ENCODE data around the gene PLCD3.

PLCD3 gene, protein sequence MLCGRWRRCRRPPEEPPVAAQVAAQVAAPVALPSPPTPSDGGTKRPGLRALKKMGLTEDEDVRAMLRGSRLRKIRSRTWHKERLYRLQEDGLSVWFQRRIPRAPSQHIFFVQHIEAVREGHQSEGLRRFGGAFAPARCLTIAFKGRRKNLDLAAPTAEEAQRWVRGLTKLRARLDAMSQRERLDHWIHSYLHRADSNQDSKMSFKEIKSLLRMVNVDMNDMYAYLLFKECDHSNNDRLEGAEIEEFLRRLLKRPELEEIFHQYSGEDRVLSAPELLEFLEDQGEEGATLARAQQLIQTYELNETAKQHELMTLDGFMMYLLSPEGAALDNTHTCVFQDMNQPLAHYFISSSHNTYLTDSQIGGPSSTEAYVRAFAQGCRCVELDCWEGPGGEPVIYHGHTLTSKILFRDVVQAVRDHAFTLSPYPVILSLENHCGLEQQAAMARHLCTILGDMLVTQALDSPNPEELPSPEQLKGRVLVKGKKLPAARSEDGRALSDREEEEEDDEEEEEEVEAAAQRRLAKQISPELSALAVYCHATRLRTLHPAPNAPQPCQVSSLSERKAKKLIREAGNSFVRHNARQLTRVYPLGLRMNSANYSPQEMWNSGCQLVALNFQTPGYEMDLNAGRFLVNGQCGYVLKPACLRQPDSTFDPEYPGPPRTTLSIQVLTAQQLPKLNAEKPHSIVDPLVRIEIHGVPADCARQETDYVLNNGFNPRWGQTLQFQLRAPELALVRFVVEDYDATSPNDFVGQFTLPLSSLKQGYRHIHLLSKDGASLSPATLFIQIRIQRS

DNA sequence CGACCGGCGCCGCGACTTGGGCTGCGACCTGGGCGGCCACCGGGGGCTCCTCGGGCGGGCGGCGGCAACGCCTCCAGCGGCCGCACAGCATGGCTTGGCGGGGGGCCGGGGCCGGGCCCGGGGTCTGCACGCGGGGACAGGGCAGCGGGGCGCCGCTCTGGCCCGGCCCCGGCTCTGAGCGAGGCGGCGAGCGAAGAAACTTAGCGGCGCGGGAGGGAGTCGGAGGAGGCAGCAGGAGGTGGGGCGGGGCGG is at the start of gene PLCD3:
Gene PLCD3 (minus strand): TSS at position 196 of the 252 bp plus-strand sequence. CDS start 105 bp downstream, at position 91.
- TF ChIP-seq, protein P1, sequence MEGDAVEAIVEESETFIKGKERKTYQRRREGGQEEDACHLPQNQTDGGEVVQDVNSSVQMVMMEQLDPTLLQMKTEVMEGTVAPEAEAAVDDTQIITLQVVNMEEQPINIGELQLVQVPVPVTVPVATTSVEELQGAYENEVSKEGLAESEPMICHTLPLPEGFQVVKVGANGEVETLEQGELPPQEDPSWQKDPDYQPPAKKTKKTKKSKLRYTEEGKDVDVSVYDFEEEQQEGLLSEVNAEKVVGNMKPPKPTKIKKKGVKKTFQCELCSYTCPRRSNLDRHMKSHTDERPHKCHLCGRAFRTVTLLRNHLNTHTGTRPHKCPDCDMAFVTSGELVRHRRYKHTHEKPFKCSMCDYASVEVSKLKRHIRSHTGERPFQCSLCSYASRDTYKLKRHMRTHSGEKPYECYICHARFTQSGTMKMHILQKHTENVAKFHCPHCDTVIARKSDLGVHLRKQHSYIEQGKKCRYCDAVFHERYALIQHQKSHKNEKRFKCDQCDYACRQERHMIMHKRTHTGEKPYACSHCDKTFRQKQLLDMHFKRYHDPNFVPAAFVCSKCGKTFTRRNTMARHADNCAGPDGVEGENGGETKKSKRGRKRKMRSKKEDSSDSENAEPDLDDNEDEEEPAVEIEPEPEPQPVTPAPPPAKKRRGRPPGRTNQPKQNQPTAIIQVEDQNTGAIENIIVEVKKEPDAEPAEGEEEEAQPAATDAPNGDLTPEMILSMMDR (conservative IDR thresholded peaks at IDR 0.05; ENCODE audit: low read depth, low read length) = no peak
- H3K4me1 ChIP-seq (ENCODE audit: low read depth, poor library complexity, severe bottlenecking) = peaks cover 12% of the 10 kb centered on the region

DNA sequence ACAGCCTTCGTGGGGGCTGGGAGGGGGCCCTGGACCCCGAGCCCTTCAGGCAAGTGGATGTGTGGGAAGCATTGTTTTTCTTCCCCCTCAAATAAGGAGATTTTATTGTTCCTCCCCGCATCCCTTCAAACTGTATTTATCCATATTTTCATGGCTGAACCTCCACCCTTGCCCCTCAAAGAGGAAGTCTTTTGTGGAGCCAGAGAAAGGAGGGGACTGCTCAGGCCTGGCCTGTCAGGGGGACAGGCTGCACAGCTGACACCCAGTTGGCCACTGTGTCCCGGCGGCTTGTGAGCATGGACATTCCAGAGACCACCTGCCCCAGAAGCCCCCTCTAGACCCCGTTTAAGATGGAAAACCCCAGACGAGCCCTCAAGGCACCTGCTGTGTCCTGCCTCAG is 45.2 kb upstream of the PLCD3 start:
- no peak overlapping the region for H3K9ac ChIP-seq
- no peak overlapping the region for H2AFZ ChIP-seq (ENCODE audit: low read depth)
- H3K27me3 ChIP-seq (ENCODE audit: insufficient read depth, low read depth) = no peaks in the 10 kb centered on the region
- no peak overlapping the region for H3K4me3 ChIP-seq (IDR thresholded peaks at IDR 0.05; ENCODE audit: insufficient read depth, low read depth, low read length)
- no peaks in the 10 kb centered on the region for H3K79me2 ChIP-seq (ENCODE audit: insufficient read depth, low read depth)
- H3K27ac ChIP-seq = no peak overlapping the region
- H3K36me3 ChIP-seq (ENCODE audit: insufficient read depth) = no peaks in the 10 kb centered on the region
- TF ChIP-seq, protein P1 (conservative IDR thresholded peaks at IDR 0.05; ENCODE audit: low read depth, low read length) = no peak
- H3K4me1 ChIP-seq (ENCODE audit: low read depth, poor library complexity, severe bottlenecking) = peaks cover 12% of the 10 kb centered on the region
- no peaks in the 10 kb centered on the region for H4K20me1 ChIP-seq (ENCODE audit: insufficient read depth)
- H3K4me2 ChIP-seq = no peak overlapping the region

More for the DNA sequence above, at the start of gene PLCD3:
- H2AFZ ChIP-seq (ENCODE audit: low read depth) = peak within 1 kb of the TSS; percentile 95
- no peak within 1 kb of the TSS for H3K4me3 ChIP-seq (IDR thresholded peaks at IDR 0.05; ENCODE audit: insufficient read depth, low read depth, low read length)
- no peaks in the 10 kb centered on the region for H3K36me3 ChIP-seq (ENCODE audit: insufficient read depth)
- no peaks in the 10 kb centered on the region for H3K79me2 ChIP-seq (ENCODE audit: insufficient read depth, low read depth)
- no peaks in the 10 kb centered on the region for H3K27me3 ChIP-seq (ENCODE audit: insufficient read depth, low read depth)
- H3K9ac ChIP-seq = peak within 1 kb of the TSS; percentile 80
- H3K27ac ChIP-seq = peak within 1 kb of the TSS; percentile 89
- no peaks in the 10 kb centered on the region for H4K20me1 ChIP-seq (ENCODE audit: insufficient read depth)
- H3K4me2 ChIP-seq = peak within 1 kb of the TSS; percentile 77

DNA sequence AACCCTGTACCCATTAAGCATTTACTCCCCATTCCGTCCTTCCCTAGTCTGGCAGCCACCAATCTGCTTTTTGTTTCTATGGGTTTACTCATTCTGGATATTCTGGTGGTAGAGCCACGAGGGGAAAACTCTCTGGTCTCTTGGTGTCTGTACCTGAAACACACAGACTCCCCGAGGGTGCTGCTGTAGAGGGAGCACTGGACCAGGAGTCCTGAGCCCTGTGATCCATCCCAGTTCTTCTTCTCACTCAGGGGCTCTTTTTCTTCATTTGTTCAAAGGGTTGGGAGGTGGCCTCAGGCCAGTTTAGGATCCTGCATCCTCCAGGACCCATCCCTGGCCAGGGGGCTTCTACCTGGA is 43.4 kb upstream of the PLCD3 start:
- TF ChIP-seq, protein P1 (conservative IDR thresholded peaks at IDR 0.05; ENCODE audit: low read depth, low read length) = no peak
- Histone ChIP-seq H3K27me3 (ENCODE audit: insufficient read depth, low read depth) (no peaks in the 10 kb centered on the region), H3K36me3 (ENCODE audit: insufficient read depth) (no peaks in the 10 kb centered on the region), H4K20me1 (ENCODE audit: insufficient read depth) (no peaks in the 10 kb centered on the region), H3K4me2 (no peak overlapping the region), H2AFZ (ENCODE audit: low read depth) (no peak overlapping the region; the same call in 1 of the 2 replicates), H3K27ac (no peak overlapping the region), H3K9ac (no peak overlapping the region), H3K79me2 (ENCODE audit: insufficient read depth, low read depth) (no peaks in the 10 kb centered on the region), H3K4me1 (ENCODE audit: low read depth, poor library complexity, severe bottlenecking) (peaks cover 26% of the 10 kb centered on the region), H3K4me3 (IDR thresholded peaks at IDR 0.05; ENCODE audit: insufficient read depth, low read depth, low read length) (no peak overlapping the region)

DNA sequence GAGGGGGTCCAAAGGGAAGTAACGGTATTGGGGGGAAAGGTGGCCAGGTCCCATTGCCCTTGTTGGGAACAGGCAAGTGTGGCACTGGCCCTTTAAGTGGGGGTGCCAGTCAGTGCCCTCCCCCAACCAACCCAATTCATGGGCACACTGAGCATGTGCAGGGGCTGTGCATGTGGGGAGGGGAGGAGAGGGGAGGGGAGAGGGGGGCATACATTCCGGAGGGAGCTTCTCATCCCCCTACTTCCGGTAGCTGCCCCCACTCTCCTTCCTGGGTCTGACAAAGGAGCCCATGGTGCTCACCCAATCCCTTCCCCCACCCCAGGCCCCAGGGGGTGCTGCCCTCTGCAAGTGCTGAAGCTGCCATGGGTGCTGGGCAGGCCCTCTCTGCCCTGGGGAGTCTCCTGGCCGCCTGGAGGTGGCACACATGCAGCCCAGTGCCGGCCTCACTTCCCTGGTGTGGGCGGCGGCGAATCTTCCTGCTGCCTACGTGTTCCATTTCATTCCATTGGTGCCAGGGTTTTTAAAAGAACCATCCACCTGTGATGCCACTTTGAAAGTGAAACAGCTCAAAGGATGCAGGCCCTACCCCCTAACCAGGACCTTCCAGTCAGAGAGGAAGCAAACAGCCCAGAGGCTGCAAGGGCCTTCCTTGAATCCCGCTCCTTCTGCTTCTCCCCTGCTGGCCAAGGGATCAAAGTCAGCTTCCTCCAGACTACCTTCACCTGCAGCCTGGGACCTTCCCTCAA is 40.4 kb upstream of the PLCD3 start:
- Histone ChIP-seq H3K27me3 (ENCODE audit: insufficient read depth, low read depth) (no peaks in the 10 kb centered on the region), H3K79me2 (ENCODE audit: insufficient read depth, low read depth) (no peaks in the 10 kb centered on the region), H2AFZ (ENCODE audit: low read depth) (peak overlapping the region; percentile 66), H3K4me2 (peak overlapping the region; percentile 83), H3K36me3 (ENCODE audit: insufficient read depth) (no peaks in the 10 kb centered on the region), H3K27ac (peak overlapping the region; percentile 59), H3K4me3 (IDR thresholded peaks at IDR 0.05; ENCODE audit: insufficient read depth, low read depth, low read length) (no peak overlapping the region), H3K4me1 (ENCODE audit: low read depth, poor library complexity, severe bottlenecking) (peaks cover 26% of the 10 kb centered on the region), H3K9ac (peak overlapping the region; percentile 69), H4K20me1 (ENCODE audit: insufficient read depth) (no peaks in the 10 kb centered on the region)
- TF ChIP-seq, protein P1 (conservative IDR thresholded peaks at IDR 0.05; ENCODE audit: low read depth, low read length) = no peak
